Panc1 (cell line): ENCODE data around the gene HCST. TPM values are rescaled to one million over a fixed set of nuclear protein-coding genes. Genes with fewer than 3 reads are reported as not detected.

ENCODE experiments used
- ATAC-seq: fragments of 200-7000 bp; cut with Tn5 transposase; 2 replicates; pipeline ENCODE4 v1.9.1; 2020; ENCODE audit warnings: mild to moderate bottlenecking, moderate library complexity
- BruUV-seq: library from RNA; stranded (reverse); fragments of 400-500 nt; replicated peaks from 2 replicates; lab custom pipeline; 2021; lab: Mats Ljungman, UMichigan
- CTCF ChIA-PET: fragments of 300-600 bp; sonication (Branson Sonifier 250); formaldehyde crosslinking; loops from one replicate; lab custom pipeline; 2022; ENCODE audit warnings: antibody characterized with exemption; lab: Charles Lee
- POLR2A ChIA-PET: fragments of 300-600 bp; sonication (Branson Sonifier 250); formaldehyde crosslinking; loops from one replicate; lab custom pipeline; 2022; ENCODE audit warnings: antibody characterized with exemption; lab: Charles Lee
- DNase-seq: peaks from one replicate; pipeline ENCODE4 v3.0.0-alpha.2; 2010; ENCODE audit warnings: low read depth, low spot score
- H3K27ac ChIP-seq: 2 replicates; pipeline ENCODE4 v1.5.1; 2011; ENCODE audit warnings: mild to moderate bottlenecking, low read length, inconsistent platforms
- H3K27me3 ChIP-seq: fragments of 200-500 bp; sonication (Bioruptor generic); 2 replicates; pipeline ENCODE4 v1.6.0; 2014; ENCODE audit warnings: low read length, inconsistent platforms; ENCODE audit not compliant: control insufficient read depth, insufficient read depth
- H3K36me3 ChIP-seq: fragments of 200-500 bp; sonication (Bioruptor generic); 2 replicates; pipeline ENCODE4 v1.5.1; 2014; ENCODE audit warnings: inconsistent platforms, mild to moderate bottlenecking, low read length, moderate library complexity; ENCODE audit not compliant: control insufficient read depth, insufficient read depth
- H3K4me1 ChIP-seq: 2 replicates; pipeline ENCODE4 v1.5.1; 2011; ENCODE audit warnings: inconsistent platforms, mild to moderate bottlenecking, low read length, moderate library complexity; ENCODE audit not compliant: control insufficient read depth, insufficient read depth
- H3K4me3 ChIP-seq, 2 experiments: 2 replicates each; pipeline ENCODE4 v1.5.1; 2011 to 2012; ENCODE audit warnings: low read depth in 2 of 2, low read length in 2 of 2, mild to moderate bottlenecking in 2 of 2, inconsistent platforms in 1 of 2, moderate library complexity in 1 of 2
- H3K9me3 ChIP-seq: fragments of 200-500 bp; sonication (Bioruptor generic); 2 replicates; pipeline ENCODE4 v1.5.1; 2014; ENCODE audit warnings: low read depth, mild to moderate bottlenecking, inconsistent platforms, low read length, moderate library complexity; ENCODE audit not compliant: control insufficient read depth, insufficient read depth
- CTCF ChIP-seq: fragments of 450-650 bp; IDR thresholded peaks from 2 replicates; pipeline ENCODE4 v1.5.1; 2017; ENCODE audit warnings: mild to moderate bottlenecking
- POLR2AphosphoS5 ChIP-seq: IDR thresholded peaks from 2 replicates; pipeline ENCODE4 v1.6.1; 2012; ENCODE audit warnings: mild to moderate bottlenecking, low read depth, low read length, moderate library complexity
- REST ChIP-seq, 2 experiments: IDR thresholded peaks; 2 replicates each; pipeline ENCODE4 v1.6.1; 2011 to 2012; ENCODE audit warnings: low read depth in 2 of 2, control low read depth in 1 of 2, low read length in 1 of 2, mild to moderate bottlenecking in 1 of 2, moderate library complexity in 1 of 2; ENCODE audit not compliant: insufficient read depth in 1 of 2
- SIN3A ChIP-seq: IDR thresholded peaks from 2 replicates; pipeline ENCODE4 v1.6.1; 2012; ENCODE audit warnings: low read depth, mild to moderate bottlenecking, low read length, moderate library complexity, borderline replicate concordance; ENCODE audit not compliant: insufficient read depth
- TCF7L2 ChIP-seq: IDR thresholded peaks from 2 replicates; pipeline ENCODE4 v1.6.1; 2011; ENCODE audit warnings: mild to moderate bottlenecking, low read depth, low read length, inconsistent platforms
- in situ Hi-C: cut with HindIII; loops from 2 replicates; pipeline ENCODE4 v1.10.0; 2016; ENCODE audit warnings: low sequenced_read_pairs, low pct_unique_long_range_greater_than_20kb
- intact Hi-C: fragments of 100-400 bp; cut with micrococcal nuclease; formaldehyde crosslinking; loops from one replicate; pipeline ENCODE4 v1.10.0; 2022; ENCODE audit not compliant: unreplicated experiment
- total RNA-seq: library from RNA; stranded (reverse); gene quantifications from one replicate; pipeline ENCODE4 v1.2.1, GENCODE V29; 2021; ENCODE audit not compliant: unreplicated experiment

Gene HCST
- total RNA-seq, 1 experiment from 2014 or later: 2.9 TPM

- no peaks in the 10 kb centered on the region for H3K36me3 ChIP-seq
- no peak for TF ChIP-seq CTCF
- TF ChIP-seq TCF7L2: no peak
- no peak for TF ChIP-seq SIN3A
- no peak for TF ChIP-seq POLR2AphosphoS5
- TF ChIP-seq REST (IDR thresholded peaks at IDR 0.05; ENCODE audit: insufficient read depth in 1 of 2, low read depth in 2 of 2, low read length in 1 of 2): no peak
- intact Hi-C loops (no loop called here), in situ Hi-C loops (no loop called here)
- CTCF ChIA-PET: no interaction called here
- BruUV-seq: no TSS peak
- DNase-seq: no peak
- no peaks in the 10 kb centered on the region for H3K9me3 ChIP-seq
- peaks cover 9% of the 10 kb centered on the region for H3K4me1 ChIP-seq
- no peak for ATAC-seq
- no peak overlapping the region for H3K27ac ChIP-seq
- no peaks in the 10 kb centered on the region for H3K27me3 ChIP-seq
- H3K4me3 ChIP-seq: no peak overlapping the region
- POLR2A ChIA-PET: no interaction called here
Observed at GRCh38 chr19:35872180-35872579, 30.1 kb upstream of the HCST start.

- BruUV-seq: no TSS peak
- no peak for TF ChIP-seq CTCF
- no peak for TF ChIP-seq SIN3A
- TF ChIP-seq REST (IDR thresholded peaks at IDR 0.05; ENCODE audit: insufficient read depth in 1 of 2, low read depth in 2 of 2, low read length in 1 of 2): no peak
- no peak for TF ChIP-seq POLR2AphosphoS5
- no peak for TF ChIP-seq TCF7L2
- Histone ChIP-seq H3K27ac (no peak overlapping the region), H3K36me3 (no peaks in the 10 kb centered on the region), H3K27me3 (no peaks in the 10 kb centered on the region), H3K4me3 (no peak overlapping the region), H3K4me1 (peaks cover 3% of the 10 kb centered on the region), H3K9me3 (no peaks in the 10 kb centered on the region)
- in situ Hi-C loops (no loop called here), intact Hi-C loops (no loop called here)
- ChIA-PET CTCF (no interaction called here), POLR2A (no interaction called here)
- DNase-seq (no peak), ATAC-seq (no peak)
Observed at GRCh38 chr19:35874392-35874930, 27.9 kb upstream of the HCST start.
